GM12878 (cell line): ENCODE data around the gene SLC35E3. TPM values are rescaled to one million over a fixed set of nuclear protein-coding genes. Genes with fewer than 3 reads are reported as not detected.

Experiments used
- BMI1 ChIP-seq: fragments of 450-650 bp; IDR thresholded peaks from 2 replicates; pipeline ENCODE4 v1.6.1; 2016; ENCODE audit warnings: mild to moderate bottlenecking, moderate library complexity, borderline replicate concordance
- CBFB ChIP-seq: IDR thresholded peaks from 2 replicates; pipeline ENCODE4 v1.6.1; 2016; ENCODE audit warnings: antibody characterized with exemption, low read depth
- CBX5 ChIP-seq: sonication (generic); IDR thresholded peaks from 2 replicates; pipeline ENCODE4 v1.6.1; 2016; ENCODE audit warnings: low read depth, moderate library complexity, mild to moderate bottlenecking, inconsistent platforms
- CHD1 ChIP-seq: IDR thresholded peaks from 2 replicates; pipeline ENCODE4 v1.6.1; 2012; ENCODE audit warnings: low read depth, low read length, improper control_type of control experiment
- CREB1 ChIP-seq: IDR thresholded peaks from 2 replicates; pipeline ENCODE4 v1.6.1; 2012; ENCODE audit warnings: low read depth, mild to moderate bottlenecking, inconsistent platforms
- DPF2 ChIP-seq: fragments of 450-650 bp; IDR thresholded peaks from 2 replicates; pipeline ENCODE4 v1.6.1; 2017; ENCODE audit warnings: mild to moderate bottlenecking
- EED ChIP-seq: sonication (generic); IDR thresholded peaks from 2 replicates; pipeline ENCODE4 v1.6.1; 2016; ENCODE audit warnings: antibody characterized with exemption, low read depth
- EGR1 ChIP-seq, 2 experiments: IDR thresholded peaks; 1 replicate in 1 of 2; 2 replicates in 1 of 2; pipeline ENCODE4 v1.6.1; 2011 to 2012; ENCODE audit warnings: low read depth in 2 of 2, low read length in 2 of 2, borderline replicate concordance in 1 of 2, mild to moderate bottlenecking in 1 of 2, moderate library complexity in 1 of 2
- HCFC1 ChIP-seq: fragments of 150-350 bp; IDR thresholded peaks from 2 replicates; pipeline ENCODE4 v1.6.1; 2014; ENCODE audit warnings: low read length
- HDAC2 ChIP-seq: fragments of 200-600 bp; sonication (generic); IDR thresholded peaks from 2 replicates; pipeline ENCODE4 v1.6.1; 2017
- IKZF1 ChIP-seq: fragments of 450-650 bp; conservative IDR thresholded peaks from 2 replicates; pipeline ENCODE4 v1.6.1; 2017; ENCODE audit warnings: antibody characterized with exemption, mild to moderate bottlenecking
- JUNB ChIP-seq: IDR thresholded peaks from 2 replicates; pipeline ENCODE4 v1.6.1; 2016; ENCODE audit warnings: antibody characterized with exemption, mild to moderate bottlenecking
- MTA3 ChIP-seq: IDR thresholded peaks from 2 replicates; pipeline ENCODE4 v1.6.1; 2012; ENCODE audit warnings: low read length, inconsistent platforms, borderline replicate concordance
- NFIC ChIP-seq: IDR thresholded peaks from 2 replicates; pipeline ENCODE4 v1.6.1; 2012; ENCODE audit warnings: low read depth, mild to moderate bottlenecking, inconsistent platforms, low read length, moderate library complexity
- RBBP5 ChIP-seq: fragments of 200-600 bp; sonication (generic); conservative IDR thresholded peaks from 2 replicates; pipeline ENCODE4 v1.6.1; 2016
- SMAD1 ChIP-seq: fragments of 450-650 bp; IDR thresholded peaks from 2 replicates; pipeline ENCODE4 v1.6.1; 2018; ENCODE audit warnings: mild to moderate bottlenecking, low read depth; ENCODE audit not compliant: partially characterized antibody
- SMC3 ChIP-seq: IDR thresholded peaks from 2 replicates; pipeline ENCODE4 v1.6.1; 2011; ENCODE audit warnings: low read length, improper control_type of control experiment, borderline replicate concordance
- SREBF1 ChIP-seq: IDR thresholded peaks from 2 replicates; pipeline ENCODE4 v1.6.1; 2012; ENCODE audit warnings: mild to moderate bottlenecking, low read length
- polyA plus RNA-seq, 11 experiments: library from polyadenylated mRNA; depleted of rRNA in 4 of 11; unstranded in 6 of 11; stranded (reverse) in 5 of 11; fragments of >200 nt; fragmentation: Nextera tagmentation in 4 of 11; fragmentation: Illumina TruSeq in 1 of 11; extraction: Ambion mirVana in 4 of 11; extraction: Trizol in 1 of 11; gene quantifications; 1 replicate in 1 of 11; 2 replicates in 10 of 11; pipeline versions ENCODE4 v1.2.1 to v1.2.3, GENCODE V29; 2011 to 2016; ENCODE audit warnings: inconsistent platforms in 2 of 11, missing spikeins in 2 of 11, low read depth in 1 of 11
- total RNA-seq, 4 experiments: library from RNA; depleted of rRNA in 3 of 4; stranded (reverse); fragments of >200 nt in 3 of 4; fragmentation: Illumina TruSeq in 1 of 4; extraction: Trizol in 1 of 4; gene quantifications; 2 replicates each; pipeline versions ENCODE4 v1.2.1 to v1.2.3, GENCODE V29; 2013 to 2021
- TF ChIP-seq, protein P1 (sequence below): IDR thresholded peaks from 2 replicates; pipeline ENCODE4 v1.6.1; 2012; ENCODE audit warnings: low read depth, low read length, improper control_type of control experiment
- TF ChIP-seq, protein P2 (sequence below): IDR thresholded peaks from 2 replicates; pipeline ENCODE4 v1.6.1; 2011; ENCODE audit warnings: borderline replicate concordance, low read depth, mild to moderate bottlenecking, moderate library complexity, mixed read lengths, low read length; ENCODE audit not compliant: insufficient read depth; ENCODE audit errors: extremely low read length
- TF ChIP-seq, protein P3 (sequence below): IDR thresholded peaks from 2 replicates; pipeline ENCODE4 v1.6.1; 2012; ENCODE audit warnings: low read depth, low read length, improper control_type of control experiment
- TF ChIP-seq, protein P4 (sequence below): fragments of 450-650 bp; formaldehyde crosslinking; IDR thresholded peaks from 2 replicates; pipeline ENCODE4 v1.4.0; 2022; ENCODE audit warnings: mild to moderate bottlenecking, moderate library complexity
- TF ChIP-seq, protein P5 (sequence below): fragments of 450-650 bp; IDR thresholded peaks from 2 replicates; pipeline ENCODE4 v1.6.1; 2017; ENCODE audit warnings: mild to moderate bottlenecking, moderate library complexity

SLC35E3 gene
- total and polyA plus RNA-seq, 10 of the 15 experiments (the other 5 are each of a cell fraction or from before 2014, with no cell fraction given): 3.6 to 19.8 (median 6.1) TPM

DNA sequence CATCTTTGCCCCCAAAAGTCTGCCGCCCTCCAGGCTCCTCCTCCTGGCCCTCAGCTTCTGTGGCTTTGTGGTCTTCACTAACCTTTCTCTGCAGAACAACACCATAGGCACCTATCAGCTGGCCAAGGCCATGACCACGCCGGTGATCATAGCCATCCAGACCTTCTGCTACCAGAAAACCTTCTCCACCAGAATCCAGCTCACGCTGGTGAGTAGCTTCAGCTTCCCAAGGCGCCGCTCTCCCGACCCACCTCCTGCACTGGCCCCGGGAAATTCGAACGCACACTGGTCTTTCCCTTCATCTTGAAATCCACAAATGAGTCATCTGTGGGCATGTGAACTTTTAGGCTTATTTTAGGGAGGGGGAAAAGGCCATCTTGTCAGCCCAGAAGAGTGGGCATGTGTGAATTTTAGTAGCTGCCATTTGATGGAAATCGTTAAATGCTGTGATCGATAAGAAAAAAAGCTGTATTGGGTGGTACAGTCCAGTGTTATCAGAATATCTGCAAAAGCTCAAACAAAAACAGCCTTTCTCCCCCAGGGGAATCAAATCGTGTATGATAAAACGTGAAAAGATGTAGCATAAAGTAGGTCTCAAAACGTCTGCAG lies 700 bp downstream of the SLC35E3 start (continued):
- no peak for TF ChIP-seq MTA3
- no peak for TF ChIP-seq IKZF1
- TF ChIP-seq RBBP5: no peak
- no peak for TF ChIP-seq SREBF1
- TF ChIP-seq NFIC: no peak
- no peak for TF ChIP-seq CBX5
- 0 out of 2 replicates have a peak, but pooled peaks have one; percentile 22 for TF ChIP-seq CBFB
- no peak for TF ChIP-seq HDAC2
- peak; percentile 56; the same call in 1 of the 2 replicates for TF ChIP-seq EED
- peak; percentile 75 for TF ChIP-seq JUNB
- no peak for TF ChIP-seq CHD1
- TF ChIP-seq HCFC1: no peak
- TF ChIP-seq BMI1: no peak
- TF ChIP-seq, protein P1, sequence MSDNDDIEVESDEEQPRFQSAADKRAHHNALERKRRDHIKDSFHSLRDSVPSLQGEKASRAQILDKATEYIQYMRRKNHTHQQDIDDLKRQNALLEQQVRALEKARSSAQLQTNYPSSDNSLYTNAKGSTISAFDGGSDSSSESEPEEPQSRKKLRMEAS: 0 out of 2 replicates have a peak, but pooled peaks have one; percentile 40
- TF ChIP-seq, protein P2, sequence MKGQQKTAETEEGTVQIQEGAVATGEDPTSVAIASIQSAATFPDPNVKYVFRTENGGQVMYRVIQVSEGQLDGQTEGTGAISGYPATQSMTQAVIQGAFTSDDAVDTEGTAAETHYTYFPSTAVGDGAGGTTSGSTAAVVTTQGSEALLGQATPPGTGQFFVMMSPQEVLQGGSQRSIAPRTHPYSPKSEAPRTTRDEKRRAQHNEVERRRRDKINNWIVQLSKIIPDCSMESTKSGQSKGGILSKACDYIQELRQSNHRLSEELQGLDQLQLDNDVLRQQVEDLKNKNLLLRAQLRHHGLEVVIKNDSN: no peak
- TF ChIP-seq, protein P3, sequence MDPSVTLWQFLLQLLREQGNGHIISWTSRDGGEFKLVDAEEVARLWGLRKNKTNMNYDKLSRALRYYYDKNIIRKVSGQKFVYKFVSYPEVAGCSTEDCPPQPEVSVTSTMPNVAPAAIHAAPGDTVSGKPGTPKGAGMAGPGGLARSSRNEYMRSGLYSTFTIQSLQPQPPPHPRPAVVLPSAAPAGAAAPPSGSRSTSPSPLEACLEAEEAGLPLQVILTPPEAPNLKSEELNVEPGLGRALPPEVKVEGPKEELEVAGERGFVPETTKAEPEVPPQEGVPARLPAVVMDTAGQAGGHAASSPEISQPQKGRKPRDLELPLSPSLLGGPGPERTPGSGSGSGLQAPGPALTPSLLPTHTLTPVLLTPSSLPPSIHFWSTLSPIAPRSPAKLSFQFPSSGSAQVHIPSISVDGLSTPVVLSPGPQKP: no peak
- TF ChIP-seq SMC3: no peak
- no peak for TF ChIP-seq SMAD1
- TF ChIP-seq CREB1: no peak
- TF ChIP-seq DPF2: no peak
- TF ChIP-seq, protein P4, sequence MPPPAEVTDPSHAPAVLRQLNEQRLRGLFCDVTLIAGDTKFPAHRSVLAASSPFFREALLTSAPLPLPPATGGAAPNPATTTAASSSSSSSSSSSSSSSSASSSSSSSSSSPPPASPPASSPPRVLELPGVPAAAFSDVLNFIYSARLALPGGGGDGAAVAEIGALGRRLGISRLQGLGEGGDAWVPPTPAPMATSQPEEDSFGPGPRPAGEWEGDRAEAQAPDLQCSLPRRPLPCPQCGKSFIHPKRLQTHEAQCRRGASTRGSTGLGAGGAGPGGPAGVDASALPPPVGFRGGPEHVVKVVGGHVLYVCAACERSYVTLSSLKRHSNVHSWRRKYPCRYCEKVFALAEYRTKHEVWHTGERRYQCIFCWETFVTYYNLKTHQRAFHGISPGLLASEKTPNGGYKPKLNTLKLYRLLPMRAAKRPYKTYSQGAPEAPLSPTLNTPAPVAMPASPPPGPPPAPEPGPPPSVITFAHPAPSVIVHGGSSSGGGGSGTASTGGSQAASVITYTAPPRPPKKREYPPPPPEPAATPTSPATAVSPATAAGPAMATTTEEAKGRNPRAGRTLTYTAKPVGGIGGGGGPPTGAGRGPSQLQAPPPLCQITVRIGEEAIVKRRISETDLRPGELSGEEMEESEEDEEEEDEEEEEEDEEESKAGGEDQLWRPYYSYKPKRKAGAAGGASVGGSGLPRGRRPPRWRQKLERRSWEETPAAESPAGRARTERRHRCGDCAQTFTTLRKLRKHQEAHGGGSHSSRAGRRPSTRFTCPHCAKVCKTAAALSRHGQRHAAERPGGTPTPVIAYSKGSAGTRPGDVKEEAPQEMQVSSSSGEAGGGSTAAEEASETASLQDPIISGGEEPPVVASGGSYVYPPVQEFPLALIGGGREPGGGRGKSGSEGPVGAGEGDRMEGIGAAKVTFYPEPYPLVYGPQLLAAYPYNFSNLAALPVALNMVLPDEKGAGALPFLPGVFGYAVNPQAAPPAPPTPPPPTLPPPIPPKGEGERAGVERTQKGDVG (CRISPR knock-in tag): no peak
- no peak for TF ChIP-seq EGR1 (IDR thresholded peaks at IDR 0.05; ENCODE audit: borderline replicate concordance in 1 of 2, low read depth in 2 of 2, low read length in 2 of 2)
- TF ChIP-seq, protein P5, sequence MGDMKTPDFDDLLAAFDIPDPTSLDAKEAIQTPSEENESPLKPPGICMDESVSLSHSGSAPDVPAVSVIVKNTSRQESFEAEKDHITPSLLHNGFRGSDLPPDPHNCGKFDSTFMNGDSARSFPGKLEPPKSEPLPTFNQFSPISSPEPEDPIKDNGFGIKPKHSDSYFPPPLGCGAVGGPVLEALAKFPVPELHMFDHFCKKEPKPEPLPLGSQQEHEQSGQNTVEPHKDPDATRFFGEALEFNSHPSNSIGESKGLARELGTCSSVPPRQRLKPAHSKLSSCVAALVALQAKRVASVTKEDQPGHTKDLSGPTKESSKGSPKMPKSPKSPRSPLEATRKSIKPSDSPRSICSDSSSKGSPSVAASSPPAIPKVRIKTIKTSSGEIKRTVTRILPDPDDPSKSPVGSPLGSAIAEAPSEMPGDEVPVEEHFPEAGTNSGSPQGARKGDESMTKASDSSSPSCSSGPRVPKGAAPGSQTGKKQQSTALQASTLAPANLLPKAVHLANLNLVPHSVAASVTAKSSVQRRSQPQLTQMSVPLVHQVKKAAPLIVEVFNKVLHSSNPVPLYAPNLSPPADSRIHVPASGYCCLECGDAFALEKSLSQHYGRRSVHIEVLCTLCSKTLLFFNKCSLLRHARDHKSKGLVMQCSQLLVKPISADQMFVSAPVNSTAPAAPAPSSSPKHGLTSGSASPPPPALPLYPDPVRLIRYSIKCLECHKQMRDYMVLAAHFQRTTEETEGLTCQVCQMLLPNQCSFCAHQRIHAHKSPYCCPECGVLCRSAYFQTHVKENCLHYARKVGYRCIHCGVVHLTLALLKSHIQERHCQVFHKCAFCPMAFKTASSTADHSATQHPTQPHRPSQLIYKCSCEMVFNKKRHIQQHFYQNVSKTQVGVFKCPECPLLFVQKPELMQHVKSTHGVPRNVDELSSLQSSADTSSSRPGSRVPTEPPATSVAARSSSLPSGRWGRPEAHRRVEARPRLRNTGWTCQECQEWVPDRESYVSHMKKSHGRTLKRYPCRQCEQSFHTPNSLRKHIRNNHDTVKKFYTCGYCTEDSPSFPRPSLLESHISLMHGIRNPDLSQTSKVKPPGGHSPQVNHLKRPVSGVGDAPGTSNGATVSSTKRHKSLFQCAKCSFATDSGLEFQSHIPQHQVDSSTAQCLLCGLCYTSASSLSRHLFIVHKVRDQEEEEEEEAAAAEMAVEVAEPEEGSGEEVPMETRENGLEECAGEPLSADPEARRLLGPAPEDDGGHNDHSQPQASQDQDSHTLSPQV: no peak
